Prostate gland (tissue), 2 donors: Measurements from ENCODE around the gene CDYL.

Experiments used
- CTCF ChIP-seq, 4 experiments: fragments of 200-600 bp in 2 of 4; fragments of 450-650 bp in 2 of 4; sonication (generic) in 2 of 4; IDR thresholded peaks; 1 replicate in 3 of 4; 2 replicates in 1 of 4; pipeline ENCODE4 v1.5.1; 2016 to 2019; ENCODE audit warnings: antibody characterized with exemption in 4 of 4, mild to moderate bottlenecking in 2 of 4, moderate library complexity in 2 of 4
- POLR2A ChIP-seq: fragments of 450-650 bp; IDR thresholded peaks from one replicate; pipeline ENCODE4 v1.6.1; 2016; ENCODE audit warnings: antibody characterized with exemption, mild to moderate bottlenecking
- POLR2AphosphoS5 ChIP-seq: sonication (generic); formaldehyde crosslinking; IDR thresholded peaks from one replicate; pipeline ENCODE4 v1.6.1; 2017; ENCODE audit warnings: antibody characterized with exemption

DNA sequence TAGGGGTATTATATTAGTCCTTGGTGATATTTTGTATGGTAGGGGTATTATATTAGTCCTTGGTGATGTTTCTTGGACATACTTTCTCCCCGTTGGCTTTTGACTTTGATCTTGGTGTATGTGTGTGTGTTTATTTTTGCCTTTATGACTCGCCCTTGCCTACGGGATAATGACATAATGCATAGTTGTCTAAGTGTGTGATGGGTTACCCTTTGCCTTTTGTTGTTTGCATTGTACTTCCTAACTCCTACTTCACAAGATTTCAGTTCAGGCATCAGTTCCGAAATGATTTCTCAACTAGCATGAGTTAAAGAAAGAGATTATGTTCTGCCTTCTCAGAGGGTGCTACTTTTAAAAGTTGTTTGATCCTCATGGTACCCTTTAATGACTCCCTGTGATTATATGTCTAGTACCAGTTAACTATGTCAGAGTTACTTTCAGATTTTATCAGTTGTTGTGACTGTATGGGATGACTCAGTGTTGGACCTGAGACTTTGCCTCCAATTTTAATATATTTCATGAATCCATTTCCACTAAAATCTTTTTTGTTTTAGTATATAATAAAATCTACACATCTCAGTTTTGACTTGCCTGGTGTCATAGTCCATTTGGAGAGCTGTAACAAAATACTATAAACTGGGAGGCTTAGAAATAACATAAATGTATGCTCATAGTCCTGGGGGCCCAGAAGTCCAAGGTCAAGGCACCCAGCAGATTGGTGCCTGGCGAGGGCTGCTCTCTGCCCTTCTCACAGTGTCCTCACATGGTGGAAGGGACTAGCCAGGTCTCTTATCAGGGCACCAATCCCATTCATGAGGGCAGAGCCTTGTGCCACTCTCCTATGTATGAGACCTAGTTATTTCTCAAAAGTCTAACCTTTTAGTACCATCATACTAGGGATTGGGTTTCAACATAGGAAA, 34.1 kb downstream of the CDYL start:
- TF ChIP-seq POLR2A (no peak), CTCF (IDR thresholded peaks at IDR 0.05) (no peak), POLR2AphosphoS5 (no peak)
